SK-N-SH (cell line): ENCODE results near the gene C14orf180. TPM values are rescaled to one million over a fixed set of nuclear protein-coding genes. Genes with fewer than 3 reads are reported as not detected.

Source experiments
- CTCF ChIA-PET: fragments of 300-600, 350-600 bp; formaldehyde crosslinking; extraction: SDS; loops from one replicate; lab custom pipeline; 2021; lab: Yijun Ruan, JAX
- POLR2A ChIA-PET: fragments of 350-600 bp; sonication (Branson Sonifier 250); formaldehyde crosslinking; extraction: SDS; loops from one replicate; lab custom pipeline; 2020; ENCODE audit warnings: antibody characterized with exemption, inconsistent platforms; lab: Yijun Ruan, JAX
- DNase-seq: peaks from one replicate; pipeline ENCODE4 v3.0.0; 2012
- H2AFZ ChIP-seq: fragments of 200-600 bp; sonication (generic); 2 replicates; pipeline ENCODE4 v1.8.1; 2016; ENCODE audit warnings: antibody characterized with exemption, mild to moderate bottlenecking, low read depth
- H3F3A ChIP-seq: fragments of 200-600 bp; sonication (generic); replicated peaks from 2 replicates; pipeline ENCODE3; 2016; ENCODE audit warnings: antibody characterized with exemption, mild to moderate bottlenecking; ENCODE audit not compliant: insufficient read depth
- H3K27ac ChIP-seq, 2 experiments: fragments of 200-500 bp in 1 of 2; fragments of 200-600 bp in 1 of 2; sonication (Bioruptor generic) in 1 of 2; sonication (generic), shearing (Covaris generic) in 1 of 2; 2 replicates each; pipeline versions ENCODE4 v1.5.1 to v1.6.1; 2014 to 2016; ENCODE audit warnings: low read depth in 2 of 2, inconsistent platforms in 1 of 2, low read length in 1 of 2, mild to moderate bottlenecking in 1 of 2, mixed read lengths in 1 of 2
- H3K27me3 ChIP-seq: fragments of 200-600 bp; sonication (generic), shearing (Covaris generic); 2 replicates; pipeline ENCODE4 v1.6.1; 2016; ENCODE audit warnings: mixed run types; ENCODE audit not compliant: insufficient read depth
- H3K36me3 ChIP-seq, 2 experiments: fragments of 200-500 bp in 1 of 2; fragments of 200-600 bp in 1 of 2; sonication (Bioruptor generic) in 1 of 2; sonication (generic) in 1 of 2; replicated peaks in 1 of 2; 2 replicates each; pipeline versions ENCODE3 to v1.5.1; 2014 to 2016; ENCODE audit warnings: low read length in 1 of 2, mild to moderate bottlenecking in 1 of 2; ENCODE audit not compliant: insufficient read depth in 2 of 2, control insufficient read depth in 1 of 2
- H3K4me1 ChIP-seq, 2 experiments: fragments of 200-500 bp in 1 of 2; fragments of 200-600 bp in 1 of 2; sonication (Bioruptor generic) in 1 of 2; sonication (generic), shearing (Covaris generic) in 1 of 2; 2 replicates each; pipeline versions ENCODE4 v1.5.1 to v1.6.1; 2014 to 2016; ENCODE audit warnings: low read depth in 1 of 2, low read length in 1 of 2, mixed run types in 1 of 2; ENCODE audit not compliant: insufficient read depth in 2 of 2, control insufficient read depth in 1 of 2
- H3K4me2 ChIP-seq: fragments of 200-600 bp; sonication (generic), shearing (Covaris generic); 2 replicates; pipeline ENCODE4 v1.6.1; 2017; ENCODE audit warnings: mixed run types
- H3K4me3 ChIP-seq, 2 experiments: fragments of 200-500 bp in 1 of 2; fragments of 200-600 bp in 1 of 2; sonication (Bioruptor generic) in 1 of 2; sonication (generic), shearing (Covaris generic) in 1 of 2; 2 replicates each; pipeline versions ENCODE4 v1.5.1 to v1.8.1; 2014 to 2016; ENCODE audit warnings: low read depth in 2 of 2, inconsistent platforms in 1 of 2, low read length in 1 of 2, mild to moderate bottlenecking in 1 of 2, mixed read lengths in 1 of 2, moderate library complexity in 1 of 2
- H3K79me2 ChIP-seq: fragments of 200-600 bp; sonication (generic); 2 replicates; pipeline ENCODE4 v1.8.1; 2017; ENCODE audit warnings: mild to moderate bottlenecking; ENCODE audit not compliant: insufficient read depth
- H3K9ac ChIP-seq: fragments of 200-600 bp; sonication (generic); 2 replicates; pipeline ENCODE4 v1.6.1; 2017; ENCODE audit warnings: mixed run types
- H3K9me2 ChIP-seq: fragments of 200-600 bp; sonication (generic); 2 replicates; pipeline ENCODE4 v1.6.1; 2017; ENCODE audit warnings: mixed run types
- H3K9me3 ChIP-seq: fragments of 200-600 bp; sonication (generic); 2 replicates; pipeline ENCODE4 v1.6.1; 2017; ENCODE audit warnings: mixed run types, mild to moderate bottlenecking, moderate library complexity
- H4K20me1 ChIP-seq: fragments of 200-600 bp; sonication (generic); 2 replicates; pipeline ENCODE4 v1.6.1; 2017; ENCODE audit warnings: mild to moderate bottlenecking, mixed run types; ENCODE audit not compliant: insufficient read depth
- CHD2 ChIP-seq: fragments of 150-350 bp; IDR thresholded peaks from 2 replicates; pipeline ENCODE4 v1.6.1; 2018; ENCODE audit warnings: low read length; ENCODE audit not compliant: partially characterized antibody
- GABPA ChIP-seq: IDR thresholded peaks from 2 replicates; pipeline ENCODE4 v1.4.0; 2012; ENCODE audit warnings: low read depth, mild to moderate bottlenecking
- GATA2 ChIP-seq: sonication (generic); formaldehyde crosslinking; IDR thresholded peaks from 2 replicates; pipeline ENCODE4 v1.5.0; 2020; ENCODE audit warnings: mild to moderate bottlenecking, missing genetic modification reagents
- NFIC ChIP-seq: IDR thresholded peaks from 2 replicates; pipeline ENCODE4 v1.4.0; 2012; ENCODE audit warnings: borderline replicate concordance
- NRF1 ChIP-seq: IDR thresholded peaks from 2 replicates; pipeline ENCODE4 v1.6.1; 2012; ENCODE audit warnings: low read depth, mild to moderate bottlenecking, low read length
- POLR2AphosphoS5 ChIP-seq: IDR thresholded peaks from 2 replicates; pipeline ENCODE4 v1.6.1; 2012; ENCODE audit warnings: low read depth, low read length
- RAD21 ChIP-seq: IDR thresholded peaks from 2 replicates; pipeline ENCODE4 v1.6.1; 2012; ENCODE audit warnings: mild to moderate bottlenecking, low read length
- RFX5 ChIP-seq: IDR thresholded peaks from 2 replicates; pipeline ENCODE4 v1.6.1; 2012; ENCODE audit warnings: mild to moderate bottlenecking, improper control_type of control experiment, low read length
- RXRA ChIP-seq: IDR thresholded peaks from 2 replicates; pipeline ENCODE4 v1.4.0; 2012; ENCODE audit warnings: low read depth, mild to moderate bottlenecking, borderline replicate concordance
- SIN3A ChIP-seq: IDR thresholded peaks from 2 replicates; pipeline ENCODE4 v1.6.1; 2012; ENCODE audit warnings: low read depth, mild to moderate bottlenecking, low read length, moderate library complexity, borderline replicate concordance
- SMC3 ChIP-seq: IDR thresholded peaks from 2 replicates; pipeline ENCODE4 v1.6.1; 2012; ENCODE audit warnings: low read depth, low read length, improper control_type of control experiment
- TAF1 ChIP-seq: IDR thresholded peaks from 2 replicates; pipeline ENCODE4 v1.6.1; 2012; ENCODE audit warnings: low read depth, mild to moderate bottlenecking, low read length, moderate library complexity, borderline replicate concordance
- TCF12 ChIP-seq: IDR thresholded peaks from 2 replicates; pipeline ENCODE4 v1.4.0; 2012
- TEAD4 ChIP-seq: IDR thresholded peaks from 2 replicates; pipeline ENCODE4 v1.4.0; 2012; ENCODE audit warnings: mild to moderate bottlenecking, borderline replicate concordance; ENCODE audit not compliant: insufficient read depth
- USF1 ChIP-seq: IDR thresholded peaks from 2 replicates; pipeline ENCODE4 v1.4.0; 2012; ENCODE audit warnings: low read depth, borderline replicate concordance
- USF2 ChIP-seq: fragments of 150-350 bp; IDR thresholded peaks from 2 replicates; pipeline ENCODE4 v1.6.1; 2017; ENCODE audit warnings: antibody characterized with exemption, low read length, low read depth, borderline replicate concordance
- YY1 ChIP-seq: IDR thresholded peaks from 2 replicates; pipeline ENCODE4 v1.4.0; 2012; ENCODE audit warnings: low read depth, mild to moderate bottlenecking
- WGBS: methylation state at CpG from one replicate; pipeline ENCODE4 v1.1.6; 2017; ENCODE audit warnings: low lambda C conversion rate; 5-methylcytosine and 5-hydroxymethylcytosine counted together
- polyA plus RNA-seq, 3 experiments: library from polyadenylated mRNA; depleted of rRNA; stranded (reverse); fragments of >200 nt; gene quantifications; 2 replicates each; pipeline ENCODE4 v1.2.3, GENCODE V29; 2012
- TF ChIP-seq, protein P1 (sequence below): IDR thresholded peaks from 2 replicates; pipeline ENCODE4 v1.6.1; 2012; ENCODE audit warnings: mild to moderate bottlenecking, low read depth, low read length, moderate library complexity
- TF ChIP-seq, protein P2 (sequence below): IDR thresholded peaks from 2 replicates; pipeline ENCODE4 v1.4.0; 2012; ENCODE audit warnings: low read depth, borderline replicate concordance

C14orf180 gene
- polyA plus RNA-seq, 1 of the 3 experiments (the other 2 are of a cell fraction), result not detected

GRCh38 chr14:104557086-104557485 is 22.5 kb upstream of the C14orf180 start:
- H3K9me3 ChIP-seq, result no peaks in the 10 kb centered on the region
- WGBS, result 14% methylated on average over 1 of the region's 5 CpGs
- no peak overlapping the region for H3K27ac ChIP-seq
- no peak overlapping the region for H3K9ac ChIP-seq
- DNase-seq, result no peak
- ChIA-PET CTCF (interaction anchor here (1.3 to 2.2 kb wide), 3 partner anchors 15 to 83 kb away, joined by 4 to 6 read pairs (median 5); no protein-coding TSS in a partner anchor), POLR2A (no interaction called here)
- no peaks in the 10 kb centered on the region for H3F3A ChIP-seq
- H3K4me1 ChIP-seq, result peaks cover 0 to 32% of the 10 kb centered on the region in 2 experiments; a peak in 1 of 4 replicates
- H3K79me2 ChIP-seq, result no peaks in the 10 kb centered on the region
- no peaks in the 10 kb centered on the region for H4K20me1 ChIP-seq
- H3K4me3 ChIP-seq, result no peak overlapping the region
- H3K4me2 ChIP-seq, result no peak overlapping the region
- H3K27me3 ChIP-seq, result no peaks in the 10 kb centered on the region
- H2AFZ ChIP-seq, result no peak overlapping the region
- H3K36me3 ChIP-seq, result no peaks in the 10 kb centered on the region
- no peak for TF ChIP-seq NRF1
- no peak for TF ChIP-seq POLR2AphosphoS5
- TF ChIP-seq TEAD4, result no peak
- TF ChIP-seq TAF1, result no peak
- no peak for TF ChIP-seq SIN3A
- no peak for TF ChIP-seq GABPA
- TF ChIP-seq TCF12, result no peak
- TF ChIP-seq CHD2, result no peak
- no peak for TF ChIP-seq SMC3
- no peak for TF ChIP-seq RFX5
- TF ChIP-seq RXRA, result no peak
- TF ChIP-seq USF2, result no peak
- TF ChIP-seq YY1, result no peak
- TF ChIP-seq RAD21, result no peak
- TF ChIP-seq NFIC, result no peak
- TF ChIP-seq, protein P1, sequence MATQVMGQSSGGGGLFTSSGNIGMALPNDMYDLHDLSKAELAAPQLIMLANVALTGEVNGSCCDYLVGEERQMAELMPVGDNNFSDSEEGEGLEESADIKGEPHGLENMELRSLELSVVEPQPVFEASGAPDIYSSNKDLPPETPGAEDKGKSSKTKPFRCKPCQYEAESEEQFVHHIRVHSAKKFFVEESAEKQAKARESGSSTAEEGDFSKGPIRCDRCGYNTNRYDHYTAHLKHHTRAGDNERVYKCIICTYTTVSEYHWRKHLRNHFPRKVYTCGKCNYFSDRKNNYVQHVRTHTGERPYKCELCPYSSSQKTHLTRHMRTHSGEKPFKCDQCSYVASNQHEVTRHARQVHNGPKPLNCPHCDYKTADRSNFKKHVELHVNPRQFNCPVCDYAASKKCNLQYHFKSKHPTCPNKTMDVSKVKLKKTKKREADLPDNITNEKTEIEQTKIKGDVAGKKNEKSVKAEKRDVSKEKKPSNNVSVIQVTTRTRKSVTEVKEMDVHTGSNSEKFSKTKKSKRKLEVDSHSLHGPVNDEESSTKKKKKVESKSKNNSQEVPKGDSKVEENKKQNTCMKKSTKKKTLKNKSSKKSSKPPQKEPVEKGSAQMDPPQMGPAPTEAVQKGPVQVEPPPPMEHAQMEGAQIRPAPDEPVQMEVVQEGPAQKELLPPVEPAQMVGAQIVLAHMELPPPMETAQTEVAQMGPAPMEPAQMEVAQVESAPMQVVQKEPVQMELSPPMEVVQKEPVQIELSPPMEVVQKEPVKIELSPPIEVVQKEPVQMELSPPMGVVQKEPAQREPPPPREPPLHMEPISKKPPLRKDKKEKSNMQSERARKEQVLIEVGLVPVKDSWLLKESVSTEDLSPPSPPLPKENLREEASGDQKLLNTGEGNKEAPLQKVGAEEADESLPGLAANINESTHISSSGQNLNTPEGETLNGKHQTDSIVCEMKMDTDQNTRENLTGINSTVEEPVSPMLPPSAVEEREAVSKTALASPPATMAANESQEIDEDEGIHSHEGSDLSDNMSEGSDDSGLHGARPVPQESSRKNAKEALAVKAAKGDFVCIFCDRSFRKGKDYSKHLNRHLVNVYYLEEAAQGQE, result no peak
- no peak for TF ChIP-seq USF1
- TF ChIP-seq GATA2 (CRISPR knock-in tag), result no peak
- TF ChIP-seq, protein P2, sequence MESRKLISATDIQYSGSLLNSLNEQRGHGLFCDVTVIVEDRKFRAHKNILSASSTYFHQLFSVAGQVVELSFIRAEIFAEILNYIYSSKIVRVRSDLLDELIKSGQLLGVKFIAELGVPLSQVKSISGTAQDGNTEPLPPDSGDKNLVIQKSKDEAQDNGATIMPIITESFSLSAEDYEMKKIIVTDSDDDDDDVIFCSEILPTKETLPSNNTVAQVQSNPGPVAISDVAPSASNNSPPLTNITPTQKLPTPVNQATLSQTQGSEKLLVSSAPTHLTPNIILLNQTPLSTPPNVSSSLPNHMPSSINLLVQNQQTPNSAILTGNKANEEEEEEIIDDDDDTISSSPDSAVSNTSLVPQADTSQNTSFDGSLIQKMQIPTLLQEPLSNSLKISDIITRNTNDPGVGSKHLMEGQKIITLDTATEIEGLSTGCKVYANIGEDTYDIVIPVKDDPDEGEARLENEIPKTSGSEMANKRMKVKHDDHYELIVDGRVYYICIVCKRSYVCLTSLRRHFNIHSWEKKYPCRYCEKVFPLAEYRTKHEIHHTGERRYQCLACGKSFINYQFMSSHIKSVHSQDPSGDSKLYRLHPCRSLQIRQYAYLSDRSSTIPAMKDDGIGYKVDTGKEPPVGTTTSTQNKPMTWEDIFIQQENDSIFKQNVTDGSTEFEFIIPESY, result no peak
- no peaks in the 10 kb centered on the region for H3K9me2 ChIP-seq
